ENCODE results near the gene E4F1. TPM values are rescaled to one million over a fixed set of nuclear protein-coding genes. Genes with fewer than 3 reads are reported as not detected.
"Not testable (repeated sequence)": the region's sequence is repeated elsewhere in the genome, so short reads cannot be mapped to it uniquely, and the experiment has no call there.

The E4F1 gene
- total RNA-seq, 2 experiments from 2014 or later = 21.2 to 21.7 TPM

DNA sequence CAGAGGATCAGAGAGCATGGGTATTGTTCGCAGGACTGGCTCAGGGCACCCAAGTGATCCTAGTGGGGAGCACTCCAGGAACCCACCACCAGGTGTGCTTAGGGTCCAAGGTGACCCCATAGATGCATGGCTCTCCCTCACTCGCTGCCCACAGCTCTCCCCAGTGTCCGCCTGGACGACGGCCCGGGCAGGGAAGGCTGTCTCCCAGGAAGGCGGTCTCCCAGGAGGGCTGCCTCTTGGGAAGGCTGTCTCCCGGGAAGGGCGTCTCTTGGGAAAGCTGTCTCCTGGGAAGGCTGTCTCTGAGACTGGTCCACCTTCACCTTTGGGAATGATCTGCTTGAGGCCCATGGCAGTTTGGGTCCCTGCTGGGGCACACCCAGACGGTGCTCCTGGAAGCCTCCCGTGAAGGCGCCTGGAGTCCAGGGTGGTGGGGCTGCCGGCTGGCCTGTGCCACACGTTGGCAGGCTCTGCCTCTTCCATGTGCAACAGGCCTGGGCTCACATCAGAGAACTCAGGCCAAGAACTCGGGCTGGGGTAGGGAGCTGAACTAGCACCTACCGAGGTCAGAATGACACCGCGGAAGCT is 23.0 kb downstream of the E4F1 start:
- peaks cover 8% of the 10 kb centered on the region for H3K36me3 Mint-ChIP-seq (ENCODE audit: low read depth)
- no peak overlapping the region for H3K27ac Mint-ChIP-seq
- H3K9me3 Mint-ChIP-seq = no peaks in the 10 kb centered on the region
- intact Hi-C loops (cut with micrococcal nuclease) = no loop called here
- CTCF ChIA-PET = no interaction called here
- H3K4me3 Mint-ChIP-seq = no peak overlapping the region
- H3K4me1 Mint-ChIP-seq (ENCODE audit: low read depth) = peaks cover 2% of the 10 kb centered on the region
- no peaks in the 10 kb centered on the region for H3K27me3 Mint-ChIP-seq (ENCODE audit: low read depth)
- DNase-seq = no peak

DNA sequence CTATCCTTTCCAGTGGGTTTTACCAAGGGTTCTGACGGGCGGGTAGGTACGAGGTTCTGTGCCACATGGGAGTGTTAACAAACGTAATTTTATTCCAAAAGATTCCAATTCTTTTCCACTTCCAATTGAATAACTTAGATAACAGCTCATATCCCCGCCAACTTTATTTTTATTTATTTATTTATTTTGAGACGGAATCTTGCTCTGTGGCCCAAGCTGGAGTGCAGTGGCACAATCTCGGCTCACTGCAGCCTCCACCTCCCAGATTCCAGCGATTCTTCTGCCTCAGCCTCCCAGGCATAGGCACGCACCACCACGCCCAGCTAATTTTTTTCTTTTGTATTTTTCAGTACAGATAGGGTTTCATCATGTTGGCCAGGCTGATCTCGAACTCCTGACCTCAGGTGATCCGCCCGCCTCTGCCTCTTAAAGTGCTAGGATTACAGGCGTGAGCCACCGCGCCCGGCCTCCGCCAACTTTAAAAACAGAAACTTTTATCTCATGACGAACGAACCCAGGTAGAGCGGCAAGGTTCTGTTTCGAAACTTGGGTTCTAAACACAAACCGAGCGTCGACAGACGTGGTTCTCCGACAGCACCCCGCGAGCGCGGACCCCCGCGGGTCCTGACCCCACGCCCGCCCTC is 27.4 kb downstream of the E4F1 start:
- peaks cover 22% of the 10 kb centered on the region for H3K36me3 Mint-ChIP-seq (ENCODE audit: low read depth)
- peak overlapping the region; percentile 87 for H3K4me3 Mint-ChIP-seq
- H3K27me3 Mint-ChIP-seq (ENCODE audit: low read depth) = no peaks in the 10 kb centered on the region
- H3K27ac Mint-ChIP-seq = peak overlapping the region; percentile 87
- CTCF ChIA-PET = interaction anchor here (0.5 to 2.8 kb wide), 4 partner anchors 9 to 111 kb away, joined by 5 to 9 read pairs (median 6); no protein-coding TSS in a partner anchor
- intact Hi-C loops (cut with micrococcal nuclease) = loop anchor here (1.0 to 5.0 kb wide), 8 partner anchors 18 to 237 kb away; partner anchors contain the start of genes E4F1, MLST8, PGP and RNPS1
- H3K4me1 Mint-ChIP-seq (ENCODE audit: low read depth) = peaks cover 11% of the 10 kb centered on the region
- H3K9me3 Mint-ChIP-seq = no peaks in the 10 kb centered on the region
- peak; percentile 50 for DNase-seq

- CTCF ChIA-PET = interaction anchor here (0.7 to 2.8 kb wide), 6 partner anchors 9 to 250 kb away, joined by 3 to 9 read pairs (median 4); no protein-coding TSS in a partner anchor
- peak within 1 kb of the TSS; percentile 87 for H3K27ac Mint-ChIP-seq
- intact Hi-C loops (cut with micrococcal nuclease) = loop anchor here (1.0 to 5.0 kb wide), 8 partner anchors 17 to 236 kb away; partner anchors contain the start of genes E4F1, MLST8, PGP and RNPS1
- no peaks in the 10 kb centered on the region for H3K27me3 Mint-ChIP-seq (ENCODE audit: low read depth)
- peaks cover 30% of the 10 kb centered on the region for H3K36me3 Mint-ChIP-seq (ENCODE audit: low read depth)
- H3K9me3 Mint-ChIP-seq = no peaks in the 10 kb centered on the region
- H3K4me1 Mint-ChIP-seq (ENCODE audit: low read depth) = peaks cover 12% of the 10 kb centered on the region
- peak; percentile 89 for DNase-seq
- peak within 1 kb of the TSS; percentile 87 for H3K4me3 Mint-ChIP-seq
Measured at GRCh38 chr16:2251296-2252111, 28.1 kb downstream of the E4F1 start, which contains the start of gene ECI1. Gene ECI1, minus strand, starts transcription at chr16:2251587. Its CDS starts 21 bp downstream, at chr16:2251566.

- Mint-ChIP-seq H3K4me1 (ENCODE audit: low read depth) (peaks cover 13% of the 10 kb centered on the region), H3K4me3 (no peak overlapping the region), H3K27me3 (ENCODE audit: low read depth) (no peaks in the 10 kb centered on the region), H3K27ac (peak overlapping the region; percentile 78), H3K36me3 (ENCODE audit: low read depth) (peaks cover 39% of the 10 kb centered on the region), H3K9me3 (no peaks in the 10 kb centered on the region)
- CTCF ChIA-PET = interaction anchor here (0.7 to 2.0 kb wide), 4 partner anchors 10 to 720 kb away, joined by 3 to 7 read pairs (median 3); no protein-coding TSS in a partner anchor
- intact Hi-C loops (cut with micrococcal nuclease) = loop anchor here (5.0 kb wide), 1 partner anchor 235 kb away; no protein-coding TSS in a partner anchor
- DNase-seq = no peak
Measured at GRCh38 chr16:2252806-2253148, 29.4 kb downstream of the E4F1 start.

- no peak for DNase-seq
- Mint-ChIP-seq H3K36me3 (ENCODE audit: low read depth) (peaks cover 44% of the 10 kb centered on the region), H3K9me3 (no peaks in the 10 kb centered on the region), H3K4me3 (no peak overlapping the region), H3K27me3 (ENCODE audit: low read depth) (no peaks in the 10 kb centered on the region), H3K4me1 (ENCODE audit: low read depth) (peaks cover 13% of the 10 kb centered on the region), H3K27ac (peak overlapping the region; percentile 78)
- intact Hi-C loops (cut with micrococcal nuclease) = loop anchor here (5.0 kb wide), 1 partner anchor 234 kb away; no protein-coding TSS in a partner anchor
- CTCF ChIA-PET = interaction anchor here (0.7 to 1.2 kb wide), 2 partner anchors 14 to 721 kb away, joined by 3 read pairs; no protein-coding TSS in a partner anchor
Measured at GRCh38 chr16:2253293-2253692, 29.9 kb downstream of the E4F1 start.

- peaks cover 11% of the 10 kb centered on the region for H3K4me1 Mint-ChIP-seq (ENCODE audit: low read depth)
- intact Hi-C loops (cut with micrococcal nuclease) = no loop called here
- DNase-seq = no peak
- H3K36me3 Mint-ChIP-seq (ENCODE audit: low read depth) = peaks cover 58% of the 10 kb centered on the region
- no peaks in the 10 kb centered on the region for H3K9me3 Mint-ChIP-seq
- peak overlapping the region; percentile 46 for H3K27ac Mint-ChIP-seq
- H3K4me3 Mint-ChIP-seq = no peak overlapping the region
- no peaks in the 10 kb centered on the region for H3K27me3 Mint-ChIP-seq (ENCODE audit: low read depth)
- CTCF ChIA-PET = interaction anchor here (1.4 kb wide), 1 partner anchor 62 kb away, joined by 8 read pairs; no protein-coding TSS in a partner anchor
Measured at GRCh38 chr16:2256531-2257140, 33.2 kb downstream of the E4F1 start.

GRCh38 chr16:2257726-2258125 is 34.3 kb downstream of the E4F1 start:
- Mint-ChIP-seq H3K27ac (peak overlapping the region; percentile 41), H3K27me3 (ENCODE audit: low read depth) (no peaks in the 10 kb centered on the region), H3K36me3 (ENCODE audit: low read depth) (peaks cover 66% of the 10 kb centered on the region), H3K9me3 (no peaks in the 10 kb centered on the region), H3K4me1 (ENCODE audit: low read depth) (peaks cover 7% of the 10 kb centered on the region), H3K4me3 (no peak overlapping the region)
- CTCF ChIA-PET = interaction anchor here (1.4 kb wide), 1 partner anchor 63 kb away, joined by 8 read pairs; no protein-coding TSS in a partner anchor
- intact Hi-C loops (cut with micrococcal nuclease) = no loop called here
- no peak for DNase-seq

- H3K4me1 Mint-ChIP-seq (ENCODE audit: low read depth) = not testable (repeated sequence)
Measured at GRCh38 chr16:2258530-2258929, 35.1 kb downstream of the E4F1 start.

DNA sequence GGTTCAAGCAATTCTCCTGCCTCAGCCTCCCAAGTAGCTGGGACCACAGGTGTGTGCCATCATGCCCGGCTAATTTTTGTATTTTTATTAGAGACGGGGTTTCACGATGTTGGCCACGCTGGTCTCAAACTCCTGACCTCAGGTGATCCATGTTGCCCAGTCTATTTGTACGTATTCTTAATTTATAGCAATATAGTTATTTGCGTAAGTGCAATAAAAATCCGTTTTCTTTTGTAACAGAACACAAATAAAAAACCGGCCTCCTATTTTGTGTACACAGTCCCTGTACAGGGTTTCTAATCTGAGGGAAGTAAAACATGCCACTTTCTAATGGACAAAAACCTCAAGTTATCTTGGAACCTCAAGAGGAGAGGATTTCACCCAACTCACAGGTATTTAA is 36.9 kb downstream of the E4F1 start:
- intact Hi-C loops (cut with micrococcal nuclease) = no loop called here
- DNase-seq = no peak
- Mint-ChIP-seq H3K27me3 (ENCODE audit: low read depth) (no peaks in the 10 kb centered on the region), H3K9me3 (no peaks in the 10 kb centered on the region), H3K27ac (no peak overlapping the region), H3K36me3 (ENCODE audit: low read depth) (peaks cover 70% of the 10 kb centered on the region), H3K4me1 (ENCODE audit: low read depth) (peaks cover 14% of the 10 kb centered on the region), H3K4me3 (no peak overlapping the region)
- CTCF ChIA-PET = interaction anchor here (0.6 to 1.7 kb wide), 3 partner anchors 8 to 614 kb away, joined by 3 to 4 read pairs (median 3); no protein-coding TSS in a partner anchor

More at GRCh38 chr16:2258530-2258929, 35.1 kb downstream of the E4F1 start:
- H3K27ac Mint-ChIP-seq = peak overlapping the region; percentile 36
- H3K9me3 Mint-ChIP-seq; H3K27me3 Mint-ChIP-seq (ENCODE audit: low read depth); H3K4me3 Mint-ChIP-seq; intact Hi-C loops (cut with micrococcal nuclease); DNase-seq: not testable (repeated sequence)
- CTCF ChIA-PET = interaction anchor here (1.7 kb wide), 1 partner anchor 10 kb away, joined by 3 read pairs; no protein-coding TSS in a partner anchor
- peaks cover 67% of the 10 kb centered on the region for H3K36me3 Mint-ChIP-seq (ENCODE audit: low read depth)

DNA sequence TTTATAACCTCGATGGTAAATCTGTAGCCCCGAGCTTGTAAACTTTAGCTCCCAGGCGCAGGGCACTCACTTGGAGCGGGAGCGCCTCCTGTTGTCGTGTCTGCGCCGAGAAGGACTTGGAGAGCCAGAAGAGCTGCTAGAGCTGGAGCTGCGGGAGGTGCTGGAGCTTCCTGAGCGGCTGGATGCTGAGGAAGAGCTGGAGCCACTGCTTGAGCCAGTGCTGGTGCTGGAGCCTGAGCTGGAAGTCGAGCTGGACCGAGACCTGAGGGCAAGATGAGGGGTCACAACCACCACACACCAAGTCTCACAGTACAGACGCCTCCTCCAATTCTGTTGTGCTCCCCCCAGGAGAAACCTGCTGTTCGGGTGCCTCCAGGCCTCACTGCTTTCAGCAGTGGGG is 39.6 kb downstream of the E4F1 start:
- H3K9me3 Mint-ChIP-seq; H3K27ac Mint-ChIP-seq; DNase-seq; H3K4me3 Mint-ChIP-seq; H3K27me3 Mint-ChIP-seq (ENCODE audit: low read depth); intact Hi-C loops (cut with micrococcal nuclease): not testable (repeated sequence)
- Mint-ChIP-seq H3K36me3 (ENCODE audit: low read depth) (peaks cover 61% of the 10 kb centered on the region), H3K4me1 (ENCODE audit: low read depth) (peaks cover 28% of the 10 kb centered on the region)
- CTCF ChIA-PET = interaction anchor here (1.9 kb wide), 1 partner anchor 11 kb away, joined by 7 read pairs; the partner anchor contains the start of gene ECI1

DNA sequence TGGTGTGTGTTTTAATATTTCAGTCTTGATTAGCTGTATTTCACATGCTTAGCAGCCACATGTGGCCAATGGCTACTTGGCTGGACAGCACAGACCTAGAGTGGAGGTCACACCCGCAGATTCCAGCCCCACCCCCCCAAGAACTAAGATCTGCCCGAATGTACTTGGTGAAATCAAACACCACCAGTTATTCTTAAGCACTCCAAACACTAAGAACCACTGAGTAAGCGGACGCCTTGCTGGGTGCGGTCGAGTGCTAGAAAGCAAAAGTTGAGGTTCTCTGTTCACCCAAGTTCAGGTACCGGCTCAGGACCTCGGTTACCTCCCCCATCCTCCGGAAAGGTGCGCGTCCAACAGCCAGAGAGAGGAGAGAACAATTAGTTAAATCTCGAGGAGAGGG is 43.5 kb downstream of the E4F1 start:
- CTCF ChIA-PET; intact Hi-C loops (cut with micrococcal nuclease): not testable (repeated sequence)

More for the DNA sequence above, 43.5 kb downstream of the E4F1 start:
- H3K9me3 Mint-ChIP-seq; H3K27me3 Mint-ChIP-seq (ENCODE audit: low read depth): not testable (repeated sequence)
- peak; percentile 20 for DNase-seq
- Mint-ChIP-seq H3K4me3 (peak overlapping the region; percentile 94), H3K4me1 (ENCODE audit: low read depth) (peaks cover 38% of the 10 kb centered on the region), H3K36me3 (ENCODE audit: low read depth) (peaks cover 39% of the 10 kb centered on the region), H3K27ac (peak overlapping the region; percentile 86)
